PC-3 (cell line): ENCODE results near the gene ADAM23.

ENCODE experiments used
- EZH2 ChIP-seq: fragments of 300-600 bp; sonication (generic); IDR thresholded peaks from one replicate; pipeline ENCODE4 v1.6.1; 2017; ENCODE audit warnings: antibody characterized with exemption, mild to moderate bottlenecking, low read length; ENCODE audit not compliant: unreplicated experiment
- TF ChIP-seq, protein P1 (sequence below): fragments of 300-600 bp; sonication (generic); conservative IDR thresholded peaks from 2 replicates; pipeline ENCODE4 v1.5.1; 2017; ENCODE audit warnings: antibody characterized with exemption, low read depth, mild to moderate bottlenecking, low read length

DNA sequence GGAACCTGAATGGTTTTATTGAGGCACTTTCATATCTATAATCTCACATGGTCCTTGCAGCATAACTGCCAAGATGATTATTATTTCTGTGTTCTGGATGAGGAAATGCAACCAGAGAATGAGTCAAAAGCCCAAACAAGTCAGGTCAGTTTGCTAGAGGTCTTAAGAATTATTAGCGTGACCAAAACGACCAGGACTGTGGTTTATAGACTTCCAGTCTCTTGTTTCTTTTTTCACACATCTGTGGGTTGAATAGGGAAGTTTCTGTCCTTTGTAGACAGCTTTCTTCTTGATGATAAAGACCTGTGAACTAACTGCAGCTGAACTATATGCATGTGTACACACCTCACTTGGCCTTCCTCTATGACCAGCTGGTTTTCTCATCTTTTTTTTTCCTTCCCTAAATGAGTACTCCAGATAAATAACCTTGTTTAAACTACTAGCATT, 13.9 kb downstream of the ADAM23 start:
- TF ChIP-seq EZH2: no peak
- TF ChIP-seq, protein P1, sequence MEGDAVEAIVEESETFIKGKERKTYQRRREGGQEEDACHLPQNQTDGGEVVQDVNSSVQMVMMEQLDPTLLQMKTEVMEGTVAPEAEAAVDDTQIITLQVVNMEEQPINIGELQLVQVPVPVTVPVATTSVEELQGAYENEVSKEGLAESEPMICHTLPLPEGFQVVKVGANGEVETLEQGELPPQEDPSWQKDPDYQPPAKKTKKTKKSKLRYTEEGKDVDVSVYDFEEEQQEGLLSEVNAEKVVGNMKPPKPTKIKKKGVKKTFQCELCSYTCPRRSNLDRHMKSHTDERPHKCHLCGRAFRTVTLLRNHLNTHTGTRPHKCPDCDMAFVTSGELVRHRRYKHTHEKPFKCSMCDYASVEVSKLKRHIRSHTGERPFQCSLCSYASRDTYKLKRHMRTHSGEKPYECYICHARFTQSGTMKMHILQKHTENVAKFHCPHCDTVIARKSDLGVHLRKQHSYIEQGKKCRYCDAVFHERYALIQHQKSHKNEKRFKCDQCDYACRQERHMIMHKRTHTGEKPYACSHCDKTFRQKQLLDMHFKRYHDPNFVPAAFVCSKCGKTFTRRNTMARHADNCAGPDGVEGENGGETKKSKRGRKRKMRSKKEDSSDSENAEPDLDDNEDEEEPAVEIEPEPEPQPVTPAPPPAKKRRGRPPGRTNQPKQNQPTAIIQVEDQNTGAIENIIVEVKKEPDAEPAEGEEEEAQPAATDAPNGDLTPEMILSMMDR: no peak
